Astrocyte (in vitro differentiated cells and primary cell): ENCODE measurements around the gene ZNF597. TPM values are rescaled to one million over a fixed set of nuclear protein-coding genes. Genes with fewer than 3 reads are reported as not detected.

Experiments
- DNase-seq: peaks from one replicate; pipeline ENCODE4 v3.0.0-alpha.2; 2010; ENCODE audit warnings: low read depth
- FAIRE-seq: peaks from 2 replicates; lab custom pipeline; 2011; peaks lifted over from hg19 to GRCh38; lab: Jason Lieb, UNC
- H2AFZ ChIP-seq: 2 replicates; pipeline ENCODE4 v1.6.0; 2012; ENCODE audit warnings: low read depth, low read length, inconsistent platforms
- H3K27ac ChIP-seq: 2 replicates; pipeline ENCODE4 v1.5.1; 2011; ENCODE audit warnings: low read depth, low read length, inconsistent platforms
- H3K27me3 ChIP-seq: 2 replicates; pipeline ENCODE4 v1.6.0; 2011; ENCODE audit warnings: low read length, inconsistent platforms; ENCODE audit not compliant: insufficient read depth
- H3K36me3 ChIP-seq: 2 replicates; pipeline ENCODE4 v1.5.1; 2011; ENCODE audit warnings: low read length, inconsistent platforms; ENCODE audit not compliant: insufficient read depth
- H3K4me1 ChIP-seq: 2 replicates; pipeline ENCODE4 v1.5.1; 2011; ENCODE audit warnings: low read length, inconsistent platforms; ENCODE audit not compliant: insufficient read depth
- H3K4me2 ChIP-seq: 2 replicates; pipeline ENCODE4 v1.6.0; 2012; ENCODE audit warnings: low read length, inconsistent platforms
- H3K4me3 ChIP-seq: 2 replicates; pipeline ENCODE4 v1.5.1; 2011; ENCODE audit warnings: low read depth, mild to moderate bottlenecking, low read length, inconsistent platforms; ENCODE audit not compliant: insufficient read depth
- H3K79me2 ChIP-seq: 2 replicates; pipeline ENCODE4 v1.6.0; 2012; ENCODE audit warnings: mild to moderate bottlenecking, low read length, inconsistent platforms; ENCODE audit not compliant: insufficient read depth
- H3K9ac ChIP-seq: 2 replicates; pipeline ENCODE4 v1.6.0; 2012; ENCODE audit warnings: mild to moderate bottlenecking, low read length, inconsistent platforms
- H3K9me3 ChIP-seq: 2 replicates; pipeline ENCODE4 v1.5.1; 2012; ENCODE audit warnings: low read depth, mild to moderate bottlenecking, low read length, inconsistent platforms; ENCODE audit not compliant: insufficient read depth
- H4K20me1 ChIP-seq: 2 replicates; pipeline ENCODE4 v1.6.0; 2012; ENCODE audit warnings: low read length, inconsistent platforms; ENCODE audit not compliant: insufficient read depth
- H3K27ac Mint-ChIP-seq: one replicate; pipeline ENCODE4 v1.8.0; 2021; ENCODE audit warnings: mild to moderate bottlenecking, mixed read lengths; ENCODE audit not compliant: unreplicated experiment
- H3K27me3 Mint-ChIP-seq: one replicate; pipeline ENCODE4 v1.8.0; 2021; ENCODE audit warnings: low read depth, mixed read lengths; ENCODE audit not compliant: unreplicated experiment
- H3K36me3 Mint-ChIP-seq: one replicate; pipeline ENCODE4 v1.8.0; 2021; ENCODE audit warnings: low read depth, mixed read lengths; ENCODE audit not compliant: unreplicated experiment
- H3K4me1 Mint-ChIP-seq: one replicate; pipeline ENCODE4 v1.8.0; 2021; ENCODE audit warnings: low read depth, mixed read lengths; ENCODE audit not compliant: unreplicated experiment
- H3K4me3 Mint-ChIP-seq: one replicate; pipeline ENCODE4 v1.8.0; 2021; ENCODE audit warnings: mild to moderate bottlenecking, moderate library complexity, mixed read lengths; ENCODE audit not compliant: unreplicated experiment
- H3K9me3 Mint-ChIP-seq: one replicate; pipeline ENCODE4 v1.8.0; 2021; ENCODE audit warnings: mild to moderate bottlenecking, mixed read lengths; ENCODE audit not compliant: unreplicated experiment
- CTCF ChIP-seq: IDR thresholded peaks from 2 replicates; pipeline ENCODE4 v1.5.1; 2011; ENCODE audit warnings: low read depth, mild to moderate bottlenecking, inconsistent platforms, low read length, moderate library complexity; ENCODE audit not compliant: insufficient read depth
- EZH2 ChIP-seq: IDR thresholded peaks from 2 replicates; pipeline ENCODE4 v1.6.1; 2012; ENCODE audit warnings: mild to moderate bottlenecking, low read length, inconsistent platforms; ENCODE audit not compliant: insufficient read depth
- total RNA-seq: library from RNA; stranded (reverse); gene quantifications from 2 replicates; pipeline ENCODE4 v1.2.1, GENCODE V29; 2021

The ZNF597 gene
- total RNA-seq, 1 donor from 2014 or later = 4.7 TPM

- peaks cover 5% of the 10 kb centered on the region for H3K4me1 Mint-ChIP-seq
- Histone ChIP-seq H3K27me3 (no peaks in the 10 kb centered on the region), H3K4me3 (peak overlapping the region; percentile 83), H4K20me1 (peaks cover 4% of the 10 kb centered on the region), H3K9me3 (peaks cover 2% of the 10 kb centered on the region), H3K36me3 (peaks cover 24% of the 10 kb centered on the region), H3K4me1 (peaks cover 9% of the 10 kb centered on the region), H3K79me2 (peaks cover 50% of the 10 kb centered on the region), H3K27ac (peak overlapping the region; percentile 71), H2AFZ (peak overlapping the region; percentile 88), H3K4me2 (peak overlapping the region; percentile 89), H3K9ac (peak overlapping the region; percentile 93)
- FAIRE-seq (no peak), DNase-seq (no peak)
- TF ChIP-seq CTCF (no peak), EZH2 (no peak)
- peak overlapping the region; percentile 8 for H3K27ac Mint-ChIP-seq
- peaks cover 42% of the 10 kb centered on the region for H3K36me3 Mint-ChIP-seq
- H3K9me3 Mint-ChIP-seq = peaks cover 9% of the 10 kb centered on the region
- no peaks in the 10 kb centered on the region for H3K27me3 Mint-ChIP-seq
- H3K4me3 Mint-ChIP-seq = peak overlapping the region; percentile 91
Observed at GRCh38 chr16:3400446-3400778, 42.9 kb downstream of the ZNF597 start.

- TF ChIP-seq CTCF (no peak), EZH2 (no peak)
- Histone ChIP-seq H3K9ac (no peak overlapping the region), H3K27me3 (no peaks in the 10 kb centered on the region), H3K9me3 (peaks cover 5% of the 10 kb centered on the region), H3K36me3 (peaks cover 12% of the 10 kb centered on the region), H3K79me2 (peaks cover 25% of the 10 kb centered on the region), H3K4me2 (no peak overlapping the region), H3K4me3 (no peak overlapping the region), H4K20me1 (peaks cover 12% of the 10 kb centered on the region), H3K27ac (no peak overlapping the region), H3K4me1 (no peaks in the 10 kb centered on the region), H2AFZ (no peak overlapping the region)
- Mint-ChIP-seq H3K27ac (no peak overlapping the region), H3K27me3 (no peaks in the 10 kb centered on the region), H3K4me3 (no peak overlapping the region), H3K4me1 (no peaks in the 10 kb centered on the region), H3K9me3 (peaks cover 30% of the 10 kb centered on the region), H3K36me3 (peaks cover 54% of the 10 kb centered on the region)
- FAIRE-seq (no peak), DNase-seq (no peak)
Observed at GRCh38 chr16:3389663-3390338, 53.5 kb downstream of the ZNF597 start.

- Histone ChIP-seq H2AFZ (no peak overlapping the region), H3K79me2 (peaks cover 29% of the 10 kb centered on the region), H3K27ac (no peak overlapping the region), H3K4me2 (no peak overlapping the region), H3K36me3 (peaks cover 25% of the 10 kb centered on the region), H3K27me3 (no peaks in the 10 kb centered on the region), H3K9ac (no peak overlapping the region), H3K9me3 (peaks cover 18% of the 10 kb centered on the region), H4K20me1 (peaks cover 6% of the 10 kb centered on the region), H3K4me1 (no peaks in the 10 kb centered on the region), H3K4me3 (no peak overlapping the region)
- DNase-seq (no peak), FAIRE-seq (no peak)
- Mint-ChIP-seq H3K36me3 (peaks cover 60% of the 10 kb centered on the region), H3K4me1 (no peaks in the 10 kb centered on the region), H3K27me3 (no peaks in the 10 kb centered on the region), H3K4me3 (no peak overlapping the region), H3K27ac (no peak overlapping the region), H3K9me3 (peaks cover 37% of the 10 kb centered on the region)
- TF ChIP-seq CTCF (no peak), EZH2 (no peak)
Observed at GRCh38 chr16:3388325-3388724, 55.0 kb downstream of the ZNF597 start.
